Adrenal gland (tissue), 12 donors: ENCODE results near the gene PBX3. TPM values are rescaled to one million over a fixed set of nuclear protein-coding genes. Genes with fewer than 3 reads are reported as not detected.

ENCODE experiments used
- DNase-seq, 7 donors: peaks; one replicate each; pipeline ENCODE4 v3.0.0-alpha.2; 2019 to 2020
- H3K27ac ChIP-seq, 5 donors: fragments of 200-600 bp; sonication (generic) in 4 of 5; 1 replicate in 3 of 5; 2 replicates in 2 of 5; pipeline versions ENCODE4 v1.5.1 to v1.8.0; 2016 to 2020; ENCODE audit warnings: mild to moderate bottlenecking in 1 of 5
- H3K27me3 ChIP-seq: fragments of 200-600 bp; 2 replicates; pipeline ENCODE4 v1.8.0; 2021
- H3K36me3 ChIP-seq, 2 donors: fragments of 200-600 bp; replicated peaks in 1 of 2; 1 replicate in 1 of 2; 2 replicates in 1 of 2; pipeline versions ENCODE4 v1.5.1 to v1.8.0; 2018 to 2022
- H3K4me1 ChIP-seq, 2 donors: fragments of 200-600 bp; replicated peaks in 1 of 2; 1 replicate in 1 of 2; 2 replicates in 1 of 2; pipeline versions ENCODE4 v1.5.1 to v1.8.0; 2018 to 2021
- H3K4me3 ChIP-seq, 4 donors: fragments of 200-600 bp; sonication (generic) in 3 of 4; one replicate each; pipeline ENCODE4 v1.5.1; 2016 to 2018
- H3K9me3 ChIP-seq, 3 donors: fragments of 200-600 bp; sonication (generic) in 1 of 3; replicated peaks in 1 of 3; 1 replicate in 2 of 3; 2 replicates in 1 of 3; pipeline versions ENCODE4 v1.5.1 to v1.8.0; 2016 to 2021
- CTCF ChIP-seq, 6 experiments: fragments of 450-650 bp in 4 of 6; fragments of 200-600 bp in 2 of 6; sonication (generic) in 1 of 6; IDR thresholded peaks; 1 replicate in 5 of 6; 2 replicates in 1 of 6; pipeline versions ENCODE4 v1.5.1 to v1.8.0; 2016 to 2021; ENCODE audit warnings: antibody characterized with exemption in 6 of 6, mild to moderate bottlenecking in 2 of 6, moderate library complexity in 1 of 6
- POLR2A ChIP-seq, 2 donors: fragments of 450-650 bp; IDR thresholded peaks; one replicate each; pipeline ENCODE4 v1.6.1; 2017; ENCODE audit warnings: antibody characterized with exemption in 2 of 2, mild to moderate bottlenecking in 2 of 2, moderate library complexity in 1 of 2
- WGBS, 4 donors: extraction: QIAGEN DNeasy Blood & Tissue Kit in 2 of 4; methylation state at CpG; one replicate each; pipeline versions ENCODE4 v1.1.5 to v1.1.7; 2013 to 2017; 5-methylcytosine and 5-hydroxymethylcytosine counted together
- intact Hi-C, 2 donors: fragments of 100-400 bp; cut with DNase I; formaldehyde crosslinking; loops; one replicate each; pipeline versions ENCODE4 v1.14.1 to v1.15.0; 2022 to 2023
- polyA plus RNA-seq, 3 donors: library from polyadenylated mRNA; stranded (reverse); fragments of 200-250 nt in 2 of 3; fragments of 350-450 nt in 1 of 3; fragmentation: Illumina TruSeq in 1 of 3; extraction: RNeasy Lipid Tissue Mini Kit (QIAGEN cat#74804) in 1 of 3; gene quantifications; one replicate each; pipeline ENCODE4 v1.2.3, GENCODE V29; 2013 to 2014
- total RNA-seq, 9 donors: library from RNA; depleted of rRNA in 4 of 9; stranded (reverse); fragments of >200 nt in 4 of 9; fragments of 120-200 nt in 1 of 9; fragmentation: NEBNext Ultra II Directional in 1 of 9; extraction: Animal tissue kit (Norgen Biotek cat#: 25700) in 1 of 9; gene quantifications; one replicate each; pipeline versions ENCODE4 v1.1.0 to v1.2.4, GENCODE V29; 2013 to 2023
- donor health status: healthy with polysubstance abuse.
- donor health status: Bipolar disorder and iron deficiency.
- donor health status: DM: yes; HTN: yes; CAD: no.
- donor health status: DM: no; HTN: no; CAD: no.
- donor health status: DM: no; HTN: no; CAD: no.
- donor health status: DM: yes; HTN: yes; CAD: no.

PBX3 gene
- total and polyA plus RNA-seq, 12 donors = 18.3 to 231 (median 133) TPM

GRCh38 chr9:125984461-125984860 is 237.3 kb downstream of the PBX3 start:
- DNase-seq = peak in 1 of 7 donors; percentile 6
- H3K27me3 ChIP-seq = no peaks in the 10 kb centered on the region
- H3K4me1 ChIP-seq = no peaks in the 10 kb centered on the region
- intact Hi-C loops = no loop called here
- no peak for TF ChIP-seq POLR2A (IDR thresholded peaks at IDR 0.05)
- TF ChIP-seq CTCF (IDR thresholded peaks at IDR 0.05) = no peak
- no peak overlapping the region for H3K27ac ChIP-seq
- H3K9me3 ChIP-seq = peaks cover 0 to 4% (median 0%) of the 10 kb centered on the region in 3 donors
- 91 to 92% (median 92%) methylated on average over 2 of the region's 2 CpGs; no CpG with 5 or more reads in 1 of the 4 donors for WGBS, 4 donors
- H3K4me3 ChIP-seq = no peak overlapping the region
- no peaks in the 10 kb centered on the region for H3K36me3 ChIP-seq

- no peak for TF ChIP-seq POLR2A (IDR thresholded peaks at IDR 0.05)
- TF ChIP-seq CTCF (IDR thresholded peaks at IDR 0.05) = no peak
- Histone ChIP-seq H3K36me3 (no peaks in the 10 kb centered on the region), H3K9me3 (peaks cover 0 to 2% (median 0%) of the 10 kb centered on the region in 3 donors), H3K4me1 (no peaks in the 10 kb centered on the region), H3K4me3 (no peak overlapping the region), H3K27me3 (no peaks in the 10 kb centered on the region), H3K27ac (no peak overlapping the region)
- peak in 1 of 7 donors; percentile 2 for DNase-seq
- WGBS, 4 donors = 87 to 96% (median 88%) methylated on average over 14 of the region's 14 CpGs
- intact Hi-C loops = no loop called here
These were observed 238.2 kb downstream of the PBX3 start for GRCh38 chr9:125985142-125985997.

- H3K4me1 ChIP-seq = no peaks in the 10 kb centered on the region
- no peaks in the 10 kb centered on the region for H3K9me3 ChIP-seq
- H3K36me3 ChIP-seq = no peaks in the 10 kb centered on the region
- 87 to 95% (median 89%) methylated on average over 9 to 17 of the region's 17 CpGs for WGBS, 4 donors
- H3K4me3 ChIP-seq = no peak overlapping the region
- no peaks in the 10 kb centered on the region for H3K27me3 ChIP-seq
- intact Hi-C loops = no loop called here
- peak in 1 of 7 donors; percentile 4 for DNase-seq
- no peak overlapping the region for H3K27ac ChIP-seq
- no peak for TF ChIP-seq POLR2A (IDR thresholded peaks at IDR 0.05)
- no peak for TF ChIP-seq CTCF (IDR thresholded peaks at IDR 0.05)
These were observed 239.0 kb downstream of the PBX3 start for GRCh38 chr9:125985998-125986655.

- no peaks in the 10 kb centered on the region for H3K4me1 ChIP-seq
- no peaks in the 10 kb centered on the region for H3K27me3 ChIP-seq
- no peaks in the 10 kb centered on the region for H3K9me3 ChIP-seq
- no peak overlapping the region for H3K4me3 ChIP-seq
- TF ChIP-seq POLR2A (IDR thresholded peaks at IDR 0.05) (no peak), CTCF (IDR thresholded peaks at IDR 0.05) (no peak)
- peak in 1 of 7 donors; percentile 0 for DNase-seq
- no peaks in the 10 kb centered on the region for H3K36me3 ChIP-seq
- H3K27ac ChIP-seq = no peak overlapping the region
- intact Hi-C loops = no loop called here
- WGBS, 4 donors = 60 to 95% (median 92%) methylated on average over 1 to 3 of the region's 3 CpGs
These were observed 239.8 kb downstream of the PBX3 start for GRCh38 chr9:125986966-125987365.
